Measurements from ENCODE around the gene ALDH5A1.

DNA sequence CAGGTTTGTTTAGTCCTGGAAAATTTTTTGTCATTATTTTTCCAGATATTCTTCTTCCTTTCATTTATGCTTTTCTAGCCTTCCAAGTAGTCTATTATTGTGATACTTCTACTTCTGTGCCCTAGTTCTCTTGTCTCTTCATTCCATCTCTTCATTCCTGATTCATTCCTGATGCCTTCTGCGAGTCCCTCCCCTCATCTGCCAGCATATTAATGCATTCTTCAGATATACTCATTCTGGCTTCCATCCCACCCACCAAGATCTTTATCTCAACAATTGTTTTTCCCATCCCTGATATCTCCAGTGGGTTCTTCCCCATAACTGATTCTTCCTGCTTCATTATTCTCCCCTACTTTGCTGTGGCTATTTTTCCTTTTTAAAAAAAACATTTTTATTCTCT lies 35.2 kb downstream of the ALDH5A1 start:
- peak; percentile 74 for TF ChIP-seq GATA2 (IDR thresholded peaks at IDR 0.05; ENCODE audit: low read depth, low read length)
- TF ChIP-seq GATA3 (IDR thresholded peaks at IDR 0.05; ENCODE audit: low read depth, low read length) = peak; percentile 63; the same call in 1 of the 2 replicates

All from SH-SY5Y (cell line).